GM12865 (cell line): ENCODE measurements around the gene SLC6A2.
"Not testable (repeated sequence)": the region's sequence is repeated elsewhere in the genome, so short reads cannot be mapped to it uniquely, and the experiment has no call there.

Source experiments
- DNase-seq: peaks from one replicate; pipeline ENCODE4 v3.0.0; 2010; ENCODE audit warnings: low read depth
- H3K4me3 ChIP-seq: 2 replicates; pipeline ENCODE4 v1.5.1; 2011; ENCODE audit warnings: mild to moderate bottlenecking, low read depth, low read length, control low read depth
- CTCF ChIP-seq: IDR thresholded peaks from 2 replicates; pipeline ENCODE4 v1.5.1; 2011; ENCODE audit warnings: low read length, control low read depth, low read depth, inconsistent platforms; ENCODE audit not compliant: insufficient read depth; ENCODE audit errors: missing control alignments

The SLC6A2 gene

GRCh38 chr16:55655897-55656681 is at the start of gene SLC6A2:
TSS of gene SLC6A2 (plus strand) at chr16:55655988. CDS start at chr16:55656695, 707 bp downstream.
- no peak within 1 kb of the TSS for H3K4me3 ChIP-seq
- TF ChIP-seq CTCF: no peak
- DNase-seq: no peak

- DNase-seq: no peak
- no peak overlapping the region for H3K4me3 ChIP-seq
- TF ChIP-seq CTCF: no peak
Measured at GRCh38 chr16:55613613-55614335, 42.0 kb upstream of the SLC6A2 start.

GRCh38 chr16:55615071-55615470 is 40.7 kb upstream of the SLC6A2 start:
- no peak for DNase-seq
- no peak for TF ChIP-seq CTCF
- H3K4me3 ChIP-seq: no peak overlapping the region

GRCh38 chr16:55615670-55616069 is 40.1 kb upstream of the SLC6A2 start:
- not testable (repeated sequence) for DNase-seq, H3K4me3 ChIP-seq

GRCh38 chr16:55621771-55622170 is 34.0 kb upstream of the SLC6A2 start:
- no peak for TF ChIP-seq CTCF
- no peak for DNase-seq
- H3K4me3 ChIP-seq: no peak overlapping the region

- no peak for DNase-seq
- H3K4me3 ChIP-seq: no peak overlapping the region
- no peak for TF ChIP-seq CTCF
Measured at GRCh38 chr16:55622272-55622671, 33.5 kb upstream of the SLC6A2 start.

GRCh38 chr16:55622930-55623561 is 32.7 kb upstream of the SLC6A2 start:
- no peak for DNase-seq
- no peak overlapping the region for H3K4me3 ChIP-seq
- TF ChIP-seq CTCF: peak; percentile 8
